Parathyroid adenoma (tissue), 2 donors: ENCODE results near the gene TTF1.
"Not testable (repeated sequence)": the region's sequence is repeated elsewhere in the genome, so short reads cannot be mapped to it uniquely, and the experiment has no call there.

Experiments used
- H2AFZ ChIP-seq: fragments of 300-600 bp; sonication (generic); one replicate; pipeline ENCODE4 v1.7.0; 2017; ENCODE audit warnings: antibody characterized with exemption, mild to moderate bottlenecking
- H3K27ac ChIP-seq: fragments of 300-600 bp; sonication (generic); one replicate; pipeline ENCODE4 v1.7.0; 2017
- H3K27me3 ChIP-seq: fragments of 300-600 bp; sonication (generic); one replicate; pipeline ENCODE4 v1.7.0; 2017; ENCODE audit warnings: low read length; ENCODE audit not compliant: control insufficient read depth, insufficient read depth
- H3K36me3 ChIP-seq: fragments of 300-600 bp; sonication (generic); one replicate; pipeline ENCODE4 v1.7.0; 2017; ENCODE audit warnings: low read length; ENCODE audit not compliant: control insufficient read depth, insufficient read depth
- H3K4me1 ChIP-seq: fragments of 300-600 bp; sonication (generic); one replicate; pipeline ENCODE4 v1.7.0; 2017; ENCODE audit warnings: control low read depth
- H3K4me2 ChIP-seq: fragments of 300-600 bp; sonication (generic); one replicate; pipeline ENCODE4 v1.7.0; 2017; ENCODE audit warnings: low read length
- H3K4me3 ChIP-seq: fragments of 300-600 bp; sonication (generic); one replicate; pipeline ENCODE4 v1.7.0; 2017; ENCODE audit warnings: low read depth, low read length
- H3K79me2 ChIP-seq: fragments of 300-600 bp; sonication (generic); one replicate; pipeline ENCODE4 v1.7.0; 2017; ENCODE audit warnings: control low read depth
- H3K9ac ChIP-seq: fragments of 300-600 bp; sonication (generic); one replicate; pipeline ENCODE4 v1.7.0; 2017; ENCODE audit warnings: mild to moderate bottlenecking
- H3K9me3 ChIP-seq: fragments of 300-600 bp; sonication (generic); one replicate; pipeline ENCODE4 v1.7.0; 2017; ENCODE audit warnings: low read length; ENCODE audit not compliant: control insufficient read depth
- TF ChIP-seq, protein P1 (sequence below): fragments of 300-600 bp; sonication (generic); IDR thresholded peaks from one replicate; pipeline ENCODE4 v1.7.0; 2017; ENCODE audit warnings: antibody characterized with exemption, mild to moderate bottlenecking
- donor health status: primary hyperparathyroidism.

Gene TTF1

DNA sequence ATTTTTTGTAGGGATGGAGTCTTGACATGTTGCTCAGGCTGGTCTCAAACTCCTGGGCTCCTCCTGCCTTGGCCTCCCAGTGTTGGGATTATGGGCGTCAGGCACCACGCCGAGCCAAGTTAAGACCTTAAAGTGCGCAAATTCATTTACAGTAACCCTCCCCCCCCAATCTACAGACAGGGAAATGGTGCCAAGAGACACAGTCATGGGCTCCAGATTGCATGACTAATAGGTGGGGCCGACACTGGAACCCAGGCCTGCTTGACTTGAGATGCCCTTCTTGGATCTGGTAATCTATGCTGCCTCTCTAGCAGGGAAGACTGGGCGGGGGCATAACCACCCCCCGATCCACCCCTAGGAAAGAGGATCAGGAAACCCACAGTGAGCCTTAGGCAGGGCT lies 19.5 kb downstream of the TTF1 start:
- Histone ChIP-seq H3K27me3 (no peaks in the 10 kb centered on the region), H3K4me2 (no peak overlapping the region), H3K9ac (no peak overlapping the region), H3K36me3 (no peaks in the 10 kb centered on the region), H3K4me3 (no peak overlapping the region), H2AFZ (no peak overlapping the region), H3K79me2 (no peaks in the 10 kb centered on the region), H3K27ac (no peak overlapping the region), H3K4me1 (no peaks in the 10 kb centered on the region), H3K9me3 (no peaks in the 10 kb centered on the region)
- TF ChIP-seq, protein P1, sequence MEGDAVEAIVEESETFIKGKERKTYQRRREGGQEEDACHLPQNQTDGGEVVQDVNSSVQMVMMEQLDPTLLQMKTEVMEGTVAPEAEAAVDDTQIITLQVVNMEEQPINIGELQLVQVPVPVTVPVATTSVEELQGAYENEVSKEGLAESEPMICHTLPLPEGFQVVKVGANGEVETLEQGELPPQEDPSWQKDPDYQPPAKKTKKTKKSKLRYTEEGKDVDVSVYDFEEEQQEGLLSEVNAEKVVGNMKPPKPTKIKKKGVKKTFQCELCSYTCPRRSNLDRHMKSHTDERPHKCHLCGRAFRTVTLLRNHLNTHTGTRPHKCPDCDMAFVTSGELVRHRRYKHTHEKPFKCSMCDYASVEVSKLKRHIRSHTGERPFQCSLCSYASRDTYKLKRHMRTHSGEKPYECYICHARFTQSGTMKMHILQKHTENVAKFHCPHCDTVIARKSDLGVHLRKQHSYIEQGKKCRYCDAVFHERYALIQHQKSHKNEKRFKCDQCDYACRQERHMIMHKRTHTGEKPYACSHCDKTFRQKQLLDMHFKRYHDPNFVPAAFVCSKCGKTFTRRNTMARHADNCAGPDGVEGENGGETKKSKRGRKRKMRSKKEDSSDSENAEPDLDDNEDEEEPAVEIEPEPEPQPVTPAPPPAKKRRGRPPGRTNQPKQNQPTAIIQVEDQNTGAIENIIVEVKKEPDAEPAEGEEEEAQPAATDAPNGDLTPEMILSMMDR: no peak

DNA sequence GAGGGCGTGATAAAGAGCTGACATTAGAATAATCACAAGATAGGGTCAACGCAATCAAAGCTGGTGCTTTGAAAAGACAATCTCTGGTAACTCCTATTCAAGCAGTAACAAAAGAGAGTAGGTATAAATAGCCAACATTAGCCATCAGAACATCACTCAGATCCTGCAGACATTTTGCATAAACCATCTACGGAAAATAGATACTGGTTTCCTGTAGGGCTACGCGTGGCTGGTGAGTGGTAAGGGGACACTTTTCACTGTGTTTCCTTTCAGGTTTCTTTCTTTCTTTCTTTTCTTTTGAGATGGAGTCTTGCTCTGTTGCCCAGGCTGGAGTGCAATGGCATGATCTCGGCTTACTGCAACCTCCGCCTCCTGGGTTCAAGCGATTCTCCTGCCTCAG lies 22.3 kb downstream of the TTF1 start:
- H2AFZ ChIP-seq: no peak overlapping the region

DNA sequence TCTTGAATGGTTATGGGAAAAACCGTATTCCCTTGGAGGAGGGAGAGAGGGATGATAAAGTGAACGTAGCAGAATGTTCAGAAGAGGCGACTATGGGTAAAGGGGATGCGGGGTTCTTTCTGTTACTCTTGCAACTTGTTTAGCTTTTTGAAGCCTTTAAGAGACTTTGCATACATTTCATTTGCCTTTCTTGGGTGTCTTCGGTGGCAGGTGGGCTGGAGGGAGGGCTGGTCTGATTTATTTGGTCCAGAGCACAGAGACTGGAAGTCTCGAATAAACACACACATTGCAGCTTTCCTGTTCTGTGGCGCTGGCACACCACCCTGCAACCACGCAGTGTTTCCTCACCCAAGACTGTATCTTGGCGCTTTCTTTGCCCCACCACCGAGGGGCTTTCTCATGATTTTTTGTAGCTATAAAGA lies 23.2 kb downstream of the TTF1 start:
- no peaks in the 10 kb centered on the region for H3K4me1 ChIP-seq
- H3K36me3 ChIP-seq: no peaks in the 10 kb centered on the region
- no peaks in the 10 kb centered on the region for H3K79me2 ChIP-seq
- H3K4me3 ChIP-seq: no peak overlapping the region
- TF ChIP-seq, protein P1: no peak
- no peak overlapping the region for H3K4me2 ChIP-seq
- H3K9ac ChIP-seq: no peak overlapping the region
- H3K27ac ChIP-seq: no peak overlapping the region
- no peaks in the 10 kb centered on the region for H3K27me3 ChIP-seq
- no peak overlapping the region for H2AFZ ChIP-seq
- H3K9me3 ChIP-seq: no peaks in the 10 kb centered on the region

More for the DNA sequence above, 22.3 kb downstream of the TTF1 start:
- H3K4me1 ChIP-seq: no peaks in the 10 kb centered on the region
- H3K27me3 ChIP-seq: no peaks in the 10 kb centered on the region
- no peaks in the 10 kb centered on the region for H3K36me3 ChIP-seq
- no peak overlapping the region for H3K4me3 ChIP-seq
- H3K4me2 ChIP-seq: no peak overlapping the region
- TF ChIP-seq, protein P1: no peak
- H3K9ac ChIP-seq: no peak overlapping the region
- no peak overlapping the region for H3K27ac ChIP-seq
- no peaks in the 10 kb centered on the region for H3K79me2 ChIP-seq
- H3K9me3 ChIP-seq: no peaks in the 10 kb centered on the region

DNA sequence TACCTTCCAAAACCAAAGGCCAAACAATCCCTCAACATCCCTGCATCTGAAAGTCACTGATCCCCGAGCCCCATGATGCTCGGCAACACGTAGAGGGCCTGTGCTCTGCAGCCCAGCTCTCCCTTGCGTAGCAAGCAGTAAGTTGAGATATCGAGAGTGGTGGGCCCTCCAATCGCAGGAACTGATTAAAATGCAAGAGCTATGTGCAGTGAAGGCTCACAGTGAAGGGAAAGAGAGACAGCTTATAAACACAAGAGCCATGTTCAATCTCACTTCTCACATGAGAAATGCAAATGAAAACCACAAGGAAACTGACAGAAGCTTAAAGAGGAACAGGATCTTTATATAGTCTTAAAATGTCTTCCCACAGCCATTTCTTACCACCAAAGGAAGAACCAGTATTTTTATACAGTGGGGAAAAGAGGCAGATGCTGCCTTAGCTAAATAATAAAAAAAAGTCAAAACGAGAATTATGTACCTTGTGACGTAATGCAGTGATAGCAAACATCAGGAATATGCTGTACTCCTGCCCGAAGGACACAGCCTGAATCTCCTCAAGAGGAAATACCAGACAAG lies 24.6 kb downstream of the TTF1 start:
- TF ChIP-seq, protein P1: no peak
- Histone ChIP-seq H2AFZ (no peak overlapping the region), H3K9ac (no peak overlapping the region), H3K4me2 (no peak overlapping the region), H3K27me3 (no peaks in the 10 kb centered on the region), H3K9me3 (no peaks in the 10 kb centered on the region), H3K79me2 (no peaks in the 10 kb centered on the region), H3K4me1 (no peaks in the 10 kb centered on the region), H3K27ac (no peak overlapping the region), H3K36me3 (no peaks in the 10 kb centered on the region), H3K4me3 (no peak overlapping the region)

DNA sequence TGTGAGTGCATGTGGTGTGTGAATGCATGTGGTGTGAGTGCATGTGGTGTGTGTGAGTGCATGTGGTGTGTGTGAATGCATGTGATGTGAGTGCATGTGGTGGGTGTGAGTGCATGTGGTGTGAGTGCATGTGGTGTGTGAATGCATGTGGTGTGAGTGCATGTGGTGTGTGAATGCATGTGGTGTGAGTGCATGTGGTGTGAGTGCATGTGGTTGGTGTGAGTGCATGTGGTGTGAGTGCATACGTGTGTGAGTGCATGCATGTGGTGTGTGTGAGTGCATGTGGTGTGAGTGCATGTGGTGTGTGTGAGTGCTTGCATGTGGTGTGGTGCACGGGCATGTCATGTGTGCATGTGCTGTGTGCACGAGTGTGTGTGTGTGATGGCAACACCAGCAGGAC lies 28.2 kb downstream of the TTF1 start:
- H2AFZ ChIP-seq, H3K27me3 ChIP-seq, H3K27ac ChIP-seq, H3K4me3 ChIP-seq, H3K4me1 ChIP-seq, H3K9ac ChIP-seq, H3K36me3 ChIP-seq, H3K9me3 ChIP-seq, H3K79me2 ChIP-seq, H3K4me2 ChIP-seq: not testable (repeated sequence)

DNA sequence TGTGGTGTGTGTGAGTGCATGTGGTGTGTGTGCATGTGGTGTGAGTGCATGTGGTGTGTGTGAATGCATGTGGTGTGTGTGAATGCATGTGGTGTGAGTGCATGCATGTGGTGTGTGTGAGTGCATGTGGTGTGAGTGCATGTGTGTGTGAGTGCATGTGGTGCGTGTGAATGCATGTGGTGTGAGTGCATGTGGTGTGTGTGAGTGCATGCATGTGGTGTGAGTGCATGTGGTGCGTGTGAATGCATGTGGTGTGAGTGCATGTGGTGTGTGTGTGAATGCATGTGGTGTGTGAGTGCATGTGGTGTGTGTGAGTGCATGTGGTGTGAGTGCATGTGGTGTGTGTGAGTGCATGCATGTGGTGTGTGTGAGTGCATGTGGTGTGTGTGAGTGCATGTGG lies 28.9 kb downstream of the TTF1 start:
- H3K4me2 ChIP-seq, H3K4me3 ChIP-seq, H3K27me3 ChIP-seq, H3K79me2 ChIP-seq, H3K36me3 ChIP-seq, H2AFZ ChIP-seq, H3K9ac ChIP-seq, H3K4me1 ChIP-seq, H3K27ac ChIP-seq, H3K9me3 ChIP-seq: not testable (repeated sequence)
